Measurements from ENCODE around the gene PPARD. TPM values are rescaled to one million over a fixed set of nuclear protein-coding genes. Genes with fewer than 3 reads are reported as not detected.

PPARD gene
- total and polyA plus RNA-seq, 8 donors = 2.6 to 34.6 (median 17.9) TPM

DNA sequence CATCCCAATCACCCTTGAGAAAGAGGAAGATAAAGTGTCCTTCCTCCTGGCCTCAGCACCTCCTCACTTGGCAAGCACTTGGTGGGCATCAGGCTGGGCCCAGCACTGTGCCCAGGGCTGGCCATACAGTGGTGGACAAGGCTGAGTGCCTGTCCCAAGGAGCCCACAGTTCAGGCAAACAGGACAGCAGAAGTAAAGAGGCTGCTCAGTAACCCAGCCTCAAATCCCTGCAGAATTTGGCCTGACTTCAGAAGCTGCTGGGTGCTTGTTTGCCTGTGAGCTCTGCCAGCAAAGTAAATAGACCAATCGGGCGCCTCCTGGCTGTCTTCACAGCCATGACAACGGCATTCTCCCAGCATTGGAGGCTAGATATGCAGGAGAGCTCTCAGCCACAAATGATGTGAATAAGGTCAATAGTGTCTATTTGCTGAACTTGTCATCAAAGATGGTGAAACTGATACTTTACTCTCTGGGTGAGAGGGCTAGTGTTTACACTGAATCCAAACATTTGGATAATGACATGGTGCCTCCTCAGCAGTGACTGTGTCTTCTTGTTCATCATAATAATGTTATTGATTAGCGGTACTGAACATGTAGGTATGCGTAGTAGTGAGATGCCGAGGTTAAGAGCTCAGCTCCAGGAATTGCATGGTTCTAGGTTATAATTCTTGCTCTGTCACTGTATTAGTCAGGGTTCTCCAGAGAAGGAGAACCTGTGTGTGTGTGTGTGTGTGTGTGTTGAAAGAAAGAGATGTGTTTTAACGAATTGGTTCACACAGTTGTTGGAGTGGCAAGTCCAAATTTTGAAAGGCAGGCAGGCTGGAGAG is 72.9 kb downstream of the PPARD start:
- Histone ChIP-seq H3K4me3 (no peak overlapping the region), H3K27me3 (no peaks in the 10 kb centered on the region), H3K36me3 (peaks cover 31 to 87% (median 80%) of the 10 kb centered on the region in 4 donors), H3K4me1 (peaks cover 13 to 48% (median 23%) of the 10 kb centered on the region in 4 donors), H3K27ac (peak overlapping the region in 3 of 5 donors; percentile 4 to 44 (median 30)), H3K9me3 (no peaks in the 10 kb centered on the region)
- WGBS, 5 donors = 32 to 52% (median 41%) methylated on average over 6 to 7 of the region's 7 CpGs
- DNase-seq = peak; percentile 86 to 89
- intact Hi-C loops (cut with DNase I; ENCODE audit: low total_unique reads) = no loop called here
- TF ChIP-seq POLR2A (IDR thresholded peaks at IDR 0.05) = no peak
- TF ChIP-seq CTCF (IDR thresholded peaks at IDR 0.05) = peak in 5 of 7 experiments; percentile 48 to 88 (median 65)
- peak in 1 of 3 donors; percentile 76 for TF ChIP-seq POLR2AphosphoS5 (IDR thresholded peaks at IDR 0.05)

- H3K36me3 ChIP-seq = peaks cover 27 to 81% (median 72%) of the 10 kb centered on the region in 4 donors
- TF ChIP-seq POLR2AphosphoS5 (IDR thresholded peaks at IDR 0.05) = no peak
- no peak for TF ChIP-seq EP300 (IDR thresholded peaks at IDR 0.05)
- TF ChIP-seq CTCF (IDR thresholded peaks at IDR 0.05) = no peak
- TF ChIP-seq POLR2A (IDR thresholded peaks at IDR 0.05) = no peak
These were observed 75.8 kb downstream of the PPARD start for GRCh38 chr6:35417979-35418661.

GRCh38 chr6:35419417-35419816 is 77.1 kb downstream of the PPARD start:
- H3K27ac ChIP-seq = no peak overlapping the region
- no peaks in the 10 kb centered on the region for H3K27me3 ChIP-seq
- WGBS, 5 donors = 64 to 81% (median 69%) methylated on average over 5 of the region's 5 CpGs
- H3K36me3 ChIP-seq = peaks cover 31 to 82% (median 72%) of the 10 kb centered on the region in 4 donors
- TF ChIP-seq POLR2AphosphoS5 (IDR thresholded peaks at IDR 0.05) = no peak
- TF ChIP-seq CTCF (IDR thresholded peaks at IDR 0.05) = no peak
- TF ChIP-seq POLR2A (IDR thresholded peaks at IDR 0.05) = no peak
- H3K9me3 ChIP-seq = no peaks in the 10 kb centered on the region
- no peak overlapping the region for H3K4me3 ChIP-seq
- peak in 1 of 2 donors; percentile 69 for DNase-seq
- H3K4me1 ChIP-seq = peaks cover 11 to 43% (median 20%) of the 10 kb centered on the region in 4 donors
- intact Hi-C loops (cut with DNase I; ENCODE audit: low total_unique reads) = no loop called here

More at GRCh38 chr6:35417979-35418661, 75.8 kb downstream of the PPARD start:
- WGBS, 5 donors = 78 to 89% (median 83%) methylated on average over 8 to 14 of the region's 14 CpGs
- no peak for DNase-seq
- Histone ChIP-seq H3K27ac (no peak overlapping the region), H3K4me1 (peaks cover 13 to 48% (median 23%) of the 10 kb centered on the region in 4 donors), H3K9me3 (no peaks in the 10 kb centered on the region), H3K4me3 (no peak overlapping the region), H3K27me3 (no peaks in the 10 kb centered on the region)
- intact Hi-C loops (cut with DNase I; ENCODE audit: low total_unique reads) = no loop called here

DNA sequence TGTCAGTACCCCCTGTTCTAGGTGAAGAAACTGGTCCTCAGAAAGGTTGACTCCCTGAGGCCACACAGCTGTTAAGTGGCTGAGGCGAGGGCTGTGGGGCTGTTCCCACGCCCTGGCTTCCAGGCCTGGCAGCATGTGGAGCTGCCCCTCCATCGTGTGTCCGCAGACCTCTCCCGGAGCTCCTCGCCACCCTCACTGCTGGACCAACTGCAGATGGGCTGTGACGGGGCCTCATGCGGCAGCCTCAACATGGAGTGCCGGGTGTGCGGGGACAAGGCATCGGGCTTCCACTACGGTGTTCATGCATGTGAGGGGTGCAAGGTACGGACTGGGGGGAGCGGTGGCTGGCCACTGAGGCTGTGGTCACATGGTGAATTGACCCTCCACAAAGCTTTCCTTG is 77.6 kb downstream of the PPARD start:
- H3K4me1 ChIP-seq = peaks cover 6 to 38% (median 14%) of the 10 kb centered on the region in 4 donors
- H3K27ac ChIP-seq = no peak overlapping the region
- H3K4me3 ChIP-seq = no peak overlapping the region
- no peaks in the 10 kb centered on the region for H3K9me3 ChIP-seq
- no peaks in the 10 kb centered on the region for H3K27me3 ChIP-seq
- no peak for DNase-seq
- H3K36me3 ChIP-seq = peaks cover 36 to 82% (median 75%) of the 10 kb centered on the region in 4 donors
- intact Hi-C loops (cut with DNase I; ENCODE audit: low total_unique reads) = no loop called here
- WGBS, 5 donors = 93 to 96% (median 95%) methylated on average over 12 to 14 of the region's 14 CpGs
- TF ChIP-seq POLR2AphosphoS5 (IDR thresholded peaks at IDR 0.05) (no peak), CTCF (IDR thresholded peaks at IDR 0.05) (no peak), POLR2A (IDR thresholded peaks at IDR 0.05) (no peak), EP300 (IDR thresholded peaks at IDR 0.05) (no peak)
